ENCODE results near the gene GNG2.

Gene GNG2

DNA sequence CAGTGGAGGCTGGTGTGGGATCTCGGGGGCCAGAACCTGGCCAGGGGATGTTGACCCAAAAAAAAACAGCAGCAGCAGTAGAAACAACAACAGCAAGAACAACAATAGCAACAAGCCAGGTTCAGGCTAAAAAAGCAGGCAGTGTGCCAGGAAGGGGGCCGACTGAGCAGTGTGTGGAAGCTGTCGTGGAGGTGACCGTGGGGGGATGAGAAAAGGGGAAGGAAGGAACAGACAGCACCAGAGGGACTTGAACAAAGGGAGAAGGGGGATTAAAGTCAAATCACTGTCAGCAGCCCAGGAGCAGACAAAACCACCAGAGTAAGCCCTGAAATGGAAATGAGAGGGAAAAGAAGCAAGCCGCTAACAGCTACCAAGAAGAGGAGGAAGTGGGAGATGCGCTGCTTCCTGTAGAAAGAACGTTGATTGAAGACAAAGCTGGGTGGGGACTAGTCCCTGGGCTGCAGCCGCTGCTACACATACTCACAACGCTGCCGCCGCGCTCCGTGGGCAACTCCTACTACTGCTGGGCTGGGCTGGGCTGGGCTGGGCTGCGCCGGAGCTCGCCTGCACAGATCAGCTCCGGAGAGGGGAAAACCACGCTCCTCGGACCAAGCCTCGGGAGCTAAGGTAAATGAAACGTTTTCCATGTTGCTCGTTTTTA is at the start of gene GNG2:
Gene GNG2 (plus strand): TSS at position 449 of the 661 bp plus-strand sequence. CDS start 90,067 bp downstream, outside the sequence.
- DNase-seq: peak; percentile 78

DNA sequence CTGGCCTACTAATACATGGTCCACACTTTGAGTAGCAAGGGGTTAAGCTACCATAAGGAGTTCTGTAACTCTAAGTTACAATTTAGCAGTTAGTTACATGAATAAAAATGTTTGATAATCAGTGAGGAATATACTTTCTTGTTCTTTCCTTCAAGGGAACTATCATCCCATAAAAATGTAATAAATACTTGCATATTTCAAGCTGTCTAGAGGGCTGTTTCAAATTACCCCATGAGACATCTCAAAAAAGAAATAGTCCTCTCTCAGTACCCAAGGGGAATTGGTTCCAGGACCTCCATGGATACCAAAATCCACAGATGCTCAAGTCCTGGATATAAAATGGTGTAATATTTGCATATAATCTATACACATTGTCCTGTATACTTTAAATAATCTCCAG is 48.7 kb upstream of the GNG2 start:
- DNase-seq: no peak

- no peak for DNase-seq
Measured at GRCh38 chr14:51816031-51816430, 44.4 kb upstream of the GNG2 start.

GRCh38 chr14:51817326-51817725 is 43.1 kb upstream of the GNG2 start:
- no peak for DNase-seq

DNA sequence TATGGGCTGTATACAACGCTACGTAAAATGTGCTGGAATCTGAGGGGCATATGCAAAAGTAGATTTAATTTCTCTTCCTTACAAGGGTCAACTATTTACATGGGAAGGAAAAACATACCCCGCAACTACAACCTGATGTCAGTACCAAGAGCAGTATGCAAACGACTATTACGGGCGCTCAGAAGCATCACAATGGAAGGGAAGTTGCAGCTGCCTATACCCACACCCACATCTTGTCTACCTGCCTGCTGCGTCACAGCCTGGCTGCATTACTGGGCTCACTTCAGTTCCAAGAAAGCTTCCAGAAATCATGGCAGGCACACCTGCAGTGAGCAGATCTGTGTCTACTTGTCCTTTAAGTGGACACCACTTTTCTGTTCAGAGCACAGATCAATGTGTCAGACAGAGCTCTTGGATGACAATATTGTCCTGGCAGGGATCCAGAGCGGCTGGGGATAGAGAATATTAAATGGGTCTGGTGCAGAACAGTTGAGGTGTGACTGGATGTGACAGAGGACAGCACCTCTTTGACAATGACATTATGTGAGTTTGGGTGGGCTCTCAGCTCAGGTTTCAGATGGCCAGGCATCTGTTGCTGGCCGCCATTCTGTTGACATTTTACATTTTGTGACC is 41.5 kb upstream of the GNG2 start:
- DNase-seq: peak; percentile 20

GRCh38 chr14:51821822-51822221 is 38.6 kb upstream of the GNG2 start:
- no peak for DNase-seq

GRCh38 chr14:51822499-51822898 is 37.9 kb upstream of the GNG2 start:
- DNase-seq: no peak

DNA sequence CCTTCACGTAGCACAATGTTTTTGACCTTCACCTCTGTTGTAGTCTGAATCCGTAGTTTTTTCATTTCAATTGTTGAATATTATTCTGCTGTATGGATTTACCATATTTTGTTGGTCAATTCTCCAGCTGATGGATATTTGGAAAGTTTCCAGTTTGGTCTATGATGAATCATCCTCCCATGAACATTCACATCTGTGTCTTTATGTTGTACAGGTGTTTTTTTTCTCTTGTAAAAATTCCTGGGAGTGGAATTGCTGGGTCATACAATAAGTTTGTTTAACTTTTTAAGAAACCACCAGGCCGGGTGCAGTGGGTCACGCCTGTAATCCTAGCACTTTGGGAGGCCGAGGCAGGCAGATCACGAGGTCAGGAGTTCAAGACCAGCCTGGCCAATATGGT is 36.7 kb upstream of the GNG2 start:
- DNase-seq: no peak

- no peak for DNase-seq
Measured at GRCh38 chr14:51824191-51824590, 36.2 kb upstream of the GNG2 start.

DNA sequence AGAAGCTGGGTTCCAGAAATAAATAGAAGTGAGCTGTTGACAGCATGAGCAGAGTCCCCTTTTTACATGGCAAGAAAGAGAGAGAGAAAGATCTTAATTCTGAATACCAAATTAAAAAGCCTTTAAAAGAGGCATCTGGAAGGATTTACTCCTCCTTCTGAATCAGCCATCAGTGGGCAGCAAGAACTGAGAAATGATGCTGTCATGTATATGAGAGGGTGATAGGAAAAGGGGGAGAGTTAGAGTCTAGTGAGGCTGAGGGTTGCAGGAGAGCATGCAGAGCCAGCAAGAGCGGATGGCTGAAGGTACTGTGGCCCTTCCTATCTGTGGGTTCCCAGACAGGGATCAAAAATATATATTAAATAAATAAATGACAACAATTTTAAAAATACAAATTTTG is 34.5 kb upstream of the GNG2 start:
- DNase-seq: no peak

- DNase-seq: no peak
Measured at GRCh38 chr14:51828017-51828797, 32.2 kb upstream of the GNG2 start.

- DNase-seq: no peak
Measured at GRCh38 chr14:51834240-51834639, 26.2 kb upstream of the GNG2 start.

DNA sequence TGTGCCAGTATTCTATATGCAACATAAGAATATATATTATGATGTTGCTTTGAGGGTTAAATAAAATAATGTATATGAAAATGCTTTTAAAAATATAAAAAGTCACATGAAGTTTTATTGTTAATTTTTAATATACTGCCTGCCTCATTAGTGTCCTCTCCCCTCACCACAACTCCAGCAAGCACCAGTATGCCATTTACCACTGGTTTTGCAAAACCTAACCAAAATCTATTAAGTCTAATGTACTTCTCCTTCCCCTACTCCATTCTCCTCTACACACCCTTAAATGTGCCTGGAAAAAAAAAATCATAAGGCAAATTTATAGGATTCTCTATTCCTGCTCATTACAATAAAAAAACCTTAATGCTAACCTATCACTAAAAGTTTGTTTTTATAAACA is 24.0 kb upstream of the GNG2 start:
- DNase-seq: no peak

GRCh38 chr14:51844081-51844881 is 16.1 kb upstream of the GNG2 start:
- DNase-seq: no peak

GRCh38 chr14:51845811-51846210 is 14.6 kb upstream of the GNG2 start:
- DNase-seq: no peak

- DNase-seq: peak; percentile 88
Measured at GRCh38 chr14:51846631-51847488, 13.6 kb upstream of the GNG2 start.

DNA sequence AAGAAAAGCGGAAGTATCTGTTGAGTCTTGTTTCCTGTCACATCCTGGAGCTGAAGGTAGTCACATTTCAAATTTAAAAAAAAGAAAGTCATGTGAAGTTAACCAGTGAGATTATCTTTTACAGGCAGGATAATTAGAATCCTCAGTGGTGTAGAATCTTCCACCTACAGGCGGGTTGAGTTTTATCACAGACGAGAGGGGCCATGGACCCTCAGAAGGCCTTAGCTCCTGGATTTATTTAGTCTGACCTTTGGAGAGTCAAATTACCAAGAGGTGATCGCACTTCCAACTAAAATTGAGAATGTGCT is 13.0 kb upstream of the GNG2 start:
- no peak for DNase-seq

DNA sequence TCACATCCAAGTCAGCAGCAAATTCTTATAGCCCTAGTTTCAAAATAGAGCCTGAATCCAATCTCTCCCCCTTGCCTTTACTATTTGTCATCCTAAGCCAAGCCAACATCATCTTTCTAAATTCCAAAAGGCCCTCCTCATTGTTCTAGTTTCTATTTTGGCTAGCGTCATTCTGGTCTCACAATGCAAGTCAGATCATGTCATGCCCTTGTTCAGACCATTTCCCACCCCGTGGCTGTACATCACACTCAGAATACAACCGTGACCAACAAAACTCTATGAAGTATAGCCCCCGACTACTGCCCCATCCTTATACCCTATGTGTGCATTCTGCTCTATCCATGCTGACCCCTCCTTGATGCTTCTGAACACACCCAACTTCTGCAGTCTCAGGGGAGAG is 12.3 kb upstream of the GNG2 start:
- no peak for DNase-seq

GRCh38 chr14:51849097-51849496 is 11.3 kb upstream of the GNG2 start:
- DNase-seq: no peak

DNA sequence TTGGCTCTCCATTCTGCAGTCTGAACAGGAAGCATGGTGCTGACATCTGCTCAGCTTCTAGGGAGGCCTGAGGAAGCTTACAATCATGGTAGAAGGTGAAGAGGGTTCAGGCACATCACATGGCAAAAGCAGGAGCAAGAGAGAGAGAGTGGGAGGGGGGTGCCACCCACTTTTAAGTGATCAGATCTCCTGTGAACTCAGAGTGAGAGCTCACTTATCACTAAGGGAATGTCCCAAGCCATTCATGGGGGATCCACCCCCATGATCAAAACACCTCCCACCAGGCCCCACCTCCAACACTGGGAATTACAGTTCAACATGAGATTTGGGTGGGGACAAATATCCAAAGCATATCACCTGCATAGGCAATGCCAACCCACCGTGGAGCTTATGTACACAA is 9.8 kb upstream of the GNG2 start:
- DNase-seq: no peak

- no peak for DNase-seq
Measured at GRCh38 chr14:51852541-51852940, 7.9 kb upstream of the GNG2 start.

DNA sequence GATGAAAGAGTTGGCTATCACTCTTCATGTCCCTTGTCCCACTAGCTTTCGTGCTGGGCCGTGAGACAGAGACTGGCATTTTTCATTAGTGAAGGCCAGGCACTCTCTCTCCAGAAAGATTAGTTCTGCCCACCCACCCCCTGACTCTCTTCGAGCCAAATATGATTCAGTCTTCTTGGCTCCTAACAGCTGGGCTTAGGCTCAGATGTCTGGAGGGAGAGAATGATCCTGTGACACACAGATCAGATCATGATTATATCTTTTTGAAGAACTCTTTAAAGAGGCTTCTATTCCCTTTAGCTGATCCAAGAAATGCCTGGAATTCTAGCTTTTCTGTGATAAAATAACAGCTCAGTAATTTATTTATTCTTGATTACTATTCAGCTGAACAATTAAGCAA is 5.2 kb upstream of the GNG2 start:
- DNase-seq: no peak

All from NCI-H1092 (cell line).